ENCODE results near the gene CACNA1G. TPM values are rescaled to one million over a fixed set of nuclear protein-coding genes. Genes with fewer than 3 reads are reported as not detected.

The CACNA1G gene
- total and polyA plus RNA-seq, 2 donors (not counting 3 experiments of a cell fraction or from before 2014, with no cell fraction given): not detected

DNA sequence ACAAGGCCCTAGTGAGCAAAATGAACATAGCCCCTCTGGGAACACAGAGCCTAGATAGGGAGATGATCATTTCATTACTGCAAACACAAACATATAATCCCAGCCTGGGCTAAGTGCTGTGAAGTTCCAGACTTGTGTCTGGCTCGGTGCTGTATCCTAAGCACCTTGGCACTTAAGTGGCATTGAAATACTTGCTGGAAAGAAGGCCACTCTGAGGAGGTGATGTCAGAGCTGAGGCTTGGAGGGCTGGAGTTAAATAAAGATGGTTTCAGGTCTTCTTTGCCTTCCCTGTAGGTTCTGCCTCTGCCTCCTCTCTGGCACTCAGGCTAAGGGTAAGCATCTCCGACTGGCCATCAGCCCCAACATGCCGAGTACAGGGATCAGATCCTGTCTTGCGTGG lies 2.4 kb upstream of the CACNA1G start:
- POLR2A ChIA-PET: no interaction called here
- intact Hi-C loops (cut with micrococcal nuclease) (no loop called here), dilution Hi-C loops (cut with MboI; ENCODE audit: extremely low pct_ligation_motif_present, low sequenced_read_pairs) (no loop called here)
- no peaks in the 10 kb centered on the region for H4K20me1 ChIP-seq (replicated peaks; ENCODE audit: control insufficient read depth, extremely low read depth, insufficient read depth, low read length)
- no peak overlapping the region for H2AFZ ChIP-seq (ENCODE audit: low read depth, low read length)
- peaks cover 0 to 3% of the 10 kb centered on the region in 2 experiments for H3K36me3 ChIP-seq (ENCODE audit: control insufficient read depth in 2 of 2, extremely low read depth in 1 of 2, insufficient read depth in 2 of 2, low read length in 2 of 2)
- H3K9ac ChIP-seq (replicated peaks; ENCODE audit: extremely low read depth, insufficient read depth, low read length): no peak overlapping the region
- BruUV-seq (replicated peaks): no TSS peak
- DNase-seq (ENCODE audit: low read depth, low spot score) (no peak), FAIRE-seq (peak; percentile 55)
- no peak overlapping the region for H3K27ac ChIP-seq (ENCODE audit: insufficient read depth, low read depth, low read length)
- no peak overlapping the region for H3K4me3 ChIP-seq (replicated peaks in 1 of 3; ENCODE audit: insufficient read depth in 1 of 3, low read depth in 1 of 3, low read length in 3 of 3)
- no peak overlapping the region for H3K4me2 ChIP-seq (ENCODE audit: insufficient read depth, low read length)
- no peaks in the 10 kb centered on the region for H3K9me3 ChIP-seq (replicated peaks; ENCODE audit: control insufficient read depth, insufficient read depth, low read length)
- CTCF ChIA-PET: no interaction called here
- no peaks in the 10 kb centered on the region for H3K9me1 ChIP-seq (replicated peaks; ENCODE audit: control insufficient read depth, extremely low read depth, insufficient read depth, low read length)
- peaks cover 7% of the 10 kb centered on the region for H3K4me1 ChIP-seq (ENCODE audit: control insufficient read depth, extremely low read depth, insufficient read depth, low read length)
- H3K79me2 ChIP-seq (ENCODE audit: control insufficient read depth, insufficient read depth, low read length): no peaks in the 10 kb centered on the region
- TF ChIP-seq GATA2 (IDR thresholded peaks at IDR 0.05; ENCODE audit: insufficient read depth, insufficient read length, low read depth, low read length): no peak
- TF ChIP-seq, protein P1, sequence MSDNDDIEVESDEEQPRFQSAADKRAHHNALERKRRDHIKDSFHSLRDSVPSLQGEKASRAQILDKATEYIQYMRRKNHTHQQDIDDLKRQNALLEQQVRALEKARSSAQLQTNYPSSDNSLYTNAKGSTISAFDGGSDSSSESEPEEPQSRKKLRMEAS (IDR thresholded peaks at IDR 0.05; ENCODE audit: insufficient read depth, insufficient read length): no peak
- H3K27me3 ChIP-seq (ENCODE audit: control insufficient read depth in 2 of 2, insufficient read depth in 2 of 2, low read length in 2 of 2): peaks cover 31 to 39% of the 10 kb centered on the region in 2 experiments

DNA sequence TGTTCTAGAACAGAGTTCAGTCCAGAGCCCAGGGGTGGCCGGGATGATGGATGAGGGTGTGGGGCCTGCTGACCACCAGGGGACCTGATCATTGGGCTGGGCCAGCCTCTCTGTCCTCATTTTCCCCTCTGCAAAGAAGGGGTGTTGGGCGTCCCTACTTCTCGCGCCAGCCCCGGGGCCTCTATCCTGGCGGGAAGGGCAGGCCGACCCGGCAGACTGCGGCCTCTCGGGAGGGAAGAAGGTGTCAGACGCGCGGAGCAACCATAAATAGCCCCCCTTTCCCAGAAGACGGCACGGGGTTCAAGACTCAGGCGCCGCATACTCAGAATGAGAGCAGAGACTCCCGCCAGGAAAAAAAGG lies 2.0 kb upstream of the CACNA1G start:
- H3K4me3 ChIP-seq (replicated peaks in 1 of 3; ENCODE audit: insufficient read depth in 1 of 3, low read depth in 1 of 3, low read length in 3 of 3): no peak overlapping the region
- DNase-seq (ENCODE audit: low read depth, low spot score) (no peak), FAIRE-seq (no peak)
- ChIA-PET POLR2A (no interaction called here), CTCF (interaction anchor here (1.9 kb wide), 1 partner anchor 59 kb away, joined by 4 read pairs; no protein-coding TSS in a partner anchor)
- no peak overlapping the region for H3K4me2 ChIP-seq (ENCODE audit: insufficient read depth, low read length)
- H4K20me1 ChIP-seq (replicated peaks; ENCODE audit: control insufficient read depth, extremely low read depth, insufficient read depth, low read length): no peaks in the 10 kb centered on the region
- TF ChIP-seq POLR2A (IDR thresholded peaks at IDR 0.05; ENCODE audit: low read depth, low read length): no peak
- H3K27ac ChIP-seq (ENCODE audit: insufficient read depth, low read depth, low read length): no peak overlapping the region
- H3K79me2 ChIP-seq (ENCODE audit: control insufficient read depth, insufficient read depth, low read length): no peaks in the 10 kb centered on the region
- no peak overlapping the region for H3K9ac ChIP-seq (replicated peaks; ENCODE audit: extremely low read depth, insufficient read depth, low read length)
- H3K4me1 ChIP-seq (ENCODE audit: control insufficient read depth, extremely low read depth, insufficient read depth, low read length): peaks cover 7% of the 10 kb centered on the region
- no peaks in the 10 kb centered on the region for H3K9me3 ChIP-seq (replicated peaks; ENCODE audit: control insufficient read depth, insufficient read depth, low read length)
- no peaks in the 10 kb centered on the region for H3K9me1 ChIP-seq (replicated peaks; ENCODE audit: control insufficient read depth, extremely low read depth, insufficient read depth, low read length)
- no TSS peak for BruUV-seq (replicated peaks)
- no peak overlapping the region for H2AFZ ChIP-seq (ENCODE audit: low read depth, low read length)
- dilution Hi-C loops (cut with MboI; ENCODE audit: extremely low pct_ligation_motif_present, low sequenced_read_pairs): no loop called here
- intact Hi-C loops (cut with micrococcal nuclease): no loop called here
- H3K27me3 ChIP-seq (ENCODE audit: control insufficient read depth in 2 of 2, insufficient read depth in 2 of 2, low read length in 2 of 2): peaks cover 36 to 44% of the 10 kb centered on the region in 2 experiments
- H3K36me3 ChIP-seq (ENCODE audit: control insufficient read depth in 2 of 2, extremely low read depth in 1 of 2, insufficient read depth in 2 of 2, low read length in 2 of 2): peaks cover 0 to 3% of the 10 kb centered on the region in 2 experiments

All from endothelial cell of umbilical vein (primary cell).